ENCODE data around the gene PCLO.

- TF ChIP-seq, protein P1, sequence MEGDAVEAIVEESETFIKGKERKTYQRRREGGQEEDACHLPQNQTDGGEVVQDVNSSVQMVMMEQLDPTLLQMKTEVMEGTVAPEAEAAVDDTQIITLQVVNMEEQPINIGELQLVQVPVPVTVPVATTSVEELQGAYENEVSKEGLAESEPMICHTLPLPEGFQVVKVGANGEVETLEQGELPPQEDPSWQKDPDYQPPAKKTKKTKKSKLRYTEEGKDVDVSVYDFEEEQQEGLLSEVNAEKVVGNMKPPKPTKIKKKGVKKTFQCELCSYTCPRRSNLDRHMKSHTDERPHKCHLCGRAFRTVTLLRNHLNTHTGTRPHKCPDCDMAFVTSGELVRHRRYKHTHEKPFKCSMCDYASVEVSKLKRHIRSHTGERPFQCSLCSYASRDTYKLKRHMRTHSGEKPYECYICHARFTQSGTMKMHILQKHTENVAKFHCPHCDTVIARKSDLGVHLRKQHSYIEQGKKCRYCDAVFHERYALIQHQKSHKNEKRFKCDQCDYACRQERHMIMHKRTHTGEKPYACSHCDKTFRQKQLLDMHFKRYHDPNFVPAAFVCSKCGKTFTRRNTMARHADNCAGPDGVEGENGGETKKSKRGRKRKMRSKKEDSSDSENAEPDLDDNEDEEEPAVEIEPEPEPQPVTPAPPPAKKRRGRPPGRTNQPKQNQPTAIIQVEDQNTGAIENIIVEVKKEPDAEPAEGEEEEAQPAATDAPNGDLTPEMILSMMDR (IDR thresholded peaks at IDR 0.05), result no peak
- no peak for TF ChIP-seq REST (IDR thresholded peaks at IDR 0.05)
- no peak for TF ChIP-seq EP300 (IDR thresholded peaks at IDR 0.05)
- TF ChIP-seq, protein P2, sequence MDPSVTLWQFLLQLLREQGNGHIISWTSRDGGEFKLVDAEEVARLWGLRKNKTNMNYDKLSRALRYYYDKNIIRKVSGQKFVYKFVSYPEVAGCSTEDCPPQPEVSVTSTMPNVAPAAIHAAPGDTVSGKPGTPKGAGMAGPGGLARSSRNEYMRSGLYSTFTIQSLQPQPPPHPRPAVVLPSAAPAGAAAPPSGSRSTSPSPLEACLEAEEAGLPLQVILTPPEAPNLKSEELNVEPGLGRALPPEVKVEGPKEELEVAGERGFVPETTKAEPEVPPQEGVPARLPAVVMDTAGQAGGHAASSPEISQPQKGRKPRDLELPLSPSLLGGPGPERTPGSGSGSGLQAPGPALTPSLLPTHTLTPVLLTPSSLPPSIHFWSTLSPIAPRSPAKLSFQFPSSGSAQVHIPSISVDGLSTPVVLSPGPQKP (IDR thresholded peaks at IDR 0.05; ENCODE audit: low read depth, low read length), result no peak
- TF ChIP-seq SMC3 (IDR thresholded peaks at IDR 0.05), result no peak
- TF ChIP-seq, protein P3, sequence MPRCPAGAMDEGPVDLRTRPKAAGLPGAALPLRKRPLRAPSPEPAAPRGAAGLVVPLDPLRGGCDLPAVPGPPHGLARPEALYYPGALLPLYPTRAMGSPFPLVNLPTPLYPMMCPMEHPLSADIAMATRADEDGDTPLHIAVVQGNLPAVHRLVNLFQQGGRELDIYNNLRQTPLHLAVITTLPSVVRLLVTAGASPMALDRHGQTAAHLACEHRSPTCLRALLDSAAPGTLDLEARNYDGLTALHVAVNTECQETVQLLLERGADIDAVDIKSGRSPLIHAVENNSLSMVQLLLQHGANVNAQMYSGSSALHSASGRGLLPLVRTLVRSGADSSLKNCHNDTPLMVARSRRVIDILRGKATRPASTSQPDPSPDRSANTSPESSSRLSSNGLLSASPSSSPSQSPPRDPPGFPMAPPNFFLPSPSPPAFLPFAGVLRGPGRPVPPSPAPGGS (IDR thresholded peaks at IDR 0.05), result no peak
- no peak for TF ChIP-seq MAFK (IDR thresholded peaks at IDR 0.05; ENCODE audit: partially characterized antibody)
- TF ChIP-seq ESRRA (IDR thresholded peaks at IDR 0.05; ENCODE audit: borderline replicate concordance, low read length), result no peak
Measured at GRCh38 chr7:83111391-83111790, 51.3 kb downstream of the PCLO start.

Data from A549 (cell line).